Medulla oblongata (tissue), 1 donor: ENCODE results near the gene LSM14A.
"Not testable (repeated sequence)": the region's sequence is repeated elsewhere in the genome, so short reads cannot be mapped to it uniquely, and the experiment has no call there.

ENCODE experiments used
- DNase-seq: peaks from one replicate; pipeline ENCODE4 v3.0.0-alpha.2; 2015; ENCODE audit errors: extremely low spot score

Gene LSM14A

GRCh38 chr19:34158966-34159365 is 13.3 kb upstream of the LSM14A start:
- DNase-seq = not testable (repeated sequence)

- not testable (repeated sequence) for DNase-seq
Measured at GRCh38 chr19:34159541-34159940, 12.8 kb upstream of the LSM14A start.

GRCh38 chr19:34161902-34162301 is 10.4 kb upstream of the LSM14A start:
- DNase-seq = not testable (repeated sequence)

GRCh38 chr19:34165295-34165738 is 7.0 kb upstream of the LSM14A start:
- DNase-seq = no peak

- not testable (repeated sequence) for DNase-seq
Measured at GRCh38 chr19:34169475-34170199, 2.7 kb upstream of the LSM14A start.

- DNase-seq = no peak
Measured at GRCh38 chr19:34171539-34171876, 796 bp upstream of the LSM14A start.

- DNase-seq = peak; percentile 35
Measured at GRCh38 chr19:34172661-34173192, 423 bp downstream of the LSM14A start.

GRCh38 chr19:34173193-34173956 is 1.1 kb downstream of the LSM14A start:
- peak; percentile 39 for DNase-seq

GRCh38 chr19:34175173-34175572 is 2.9 kb downstream of the LSM14A start:
- DNase-seq = not testable (repeated sequence)

- no peak for DNase-seq
Measured at GRCh38 chr19:34176581-34176980, 4.3 kb downstream of the LSM14A start.

- no peak for DNase-seq
Measured at GRCh38 chr19:34178274-34178610, 5.9 kb downstream of the LSM14A start.

GRCh38 chr19:34179066-34179465 is 6.8 kb downstream of the LSM14A start:
- no peak for DNase-seq

GRCh38 chr19:34180273-34180672 is 8.0 kb downstream of the LSM14A start:
- no peak for DNase-seq

GRCh38 chr19:34180709-34181108 is 8.4 kb downstream of the LSM14A start:
- DNase-seq = no peak

GRCh38 chr19:34181111-34181864 is 9.0 kb downstream of the LSM14A start:
- DNase-seq = no peak

- no peak for DNase-seq
Measured at GRCh38 chr19:34182125-34182524, 9.8 kb downstream of the LSM14A start.

- no peak for DNase-seq
Measured at GRCh38 chr19:34184880-34185491, 12.7 kb downstream of the LSM14A start.

- no peak for DNase-seq
Measured at GRCh38 chr19:34186205-34186604, 13.9 kb downstream of the LSM14A start.

- DNase-seq = no peak
Measured at GRCh38 chr19:34187011-34187410, 14.7 kb downstream of the LSM14A start.

- no peak for DNase-seq
Measured at GRCh38 chr19:34188408-34188807, 16.1 kb downstream of the LSM14A start.

- DNase-seq = no peak
Measured at GRCh38 chr19:34189199-34189916, 17.1 kb downstream of the LSM14A start.
